HEK293T (cell line): ENCODE results near the gene TRIP13.

ENCODE experiments used
- CTCF ChIA-PET: fragments of 350-600 bp; formaldehyde crosslinking; extraction: SDS; loops from one replicate; lab custom pipeline; 2021; ENCODE audit warnings: antibody characterized with exemption, inconsistent platforms; lab: Yijun Ruan, JAX
- POLR2A ChIA-PET: fragments of 350-600 bp; formaldehyde crosslinking; extraction: SDS; loops from one replicate; lab custom pipeline; 2020; ENCODE audit warnings: antibody characterized with exemption, inconsistent platforms; lab: Yijun Ruan, JAX
- DNase-seq: peaks from one replicate; pipeline ENCODE4 v3.0.0; 2012; ENCODE audit warnings: mixed read lengths; ENCODE audit errors: extremely low spot score
- ARNT ChIP-seq: fragments of 450-650 bp; IDR thresholded peaks from 2 replicates; pipeline ENCODE4 v1.6.1; 2017; ENCODE audit warnings: mild to moderate bottlenecking
- BHLHE40 ChIP-seq: fragments of 450-650 bp; IDR thresholded peaks from 2 replicates; pipeline ENCODE4 v1.6.1; 2016; ENCODE audit warnings: mild to moderate bottlenecking, moderate library complexity, borderline replicate concordance
- CTBP1 ChIP-seq: fragments of 450-650 bp; IDR thresholded peaks from 2 replicates; pipeline ENCODE4 v1.6.1; 2016; ENCODE audit warnings: borderline replicate concordance
- ELF4 ChIP-seq: fragments of 450-650 bp; IDR thresholded peaks from 2 replicates; pipeline ENCODE4 v1.6.1; 2017; ENCODE audit warnings: antibody characterized with exemption
- FOXA1 ChIP-seq: fragments of 450-650 bp; IDR thresholded peaks from 2 replicates; pipeline ENCODE4 v1.6.1; 2016; ENCODE audit warnings: mild to moderate bottlenecking
- FOXK2 ChIP-seq: fragments of 450-650 bp; IDR thresholded peaks from 2 replicates; pipeline ENCODE4 v1.6.1; 2016; ENCODE audit warnings: mild to moderate bottlenecking
- FOXM1 ChIP-seq: fragments of 450-650 bp; IDR thresholded peaks from 2 replicates; pipeline ENCODE4 v1.6.1; 2017; ENCODE audit warnings: mild to moderate bottlenecking, borderline replicate concordance
- HDGF ChIP-seq: fragments of 450-650 bp; IDR thresholded peaks from 2 replicates; pipeline ENCODE4 v1.6.1; 2017; ENCODE audit warnings: antibody characterized with exemption, borderline replicate concordance
- L3MBTL2 ChIP-seq: fragments of 450-650 bp; conservative IDR thresholded peaks from 2 replicates; pipeline ENCODE4 v1.6.1; 2016; ENCODE audit warnings: mild to moderate bottlenecking
- LEF1 ChIP-seq: fragments of 450-650 bp; IDR thresholded peaks from 2 replicates; pipeline ENCODE4 v1.6.1; 2017; ENCODE audit warnings: mild to moderate bottlenecking, borderline replicate concordance
- NFRKB ChIP-seq: fragments of 450-650 bp; IDR thresholded peaks from 2 replicates; pipeline ENCODE4 v1.6.1; 2016; ENCODE audit warnings: mild to moderate bottlenecking, moderate library complexity
- SP1 ChIP-seq: fragments of 450-650 bp; IDR thresholded peaks from 2 replicates; pipeline ENCODE4 v1.6.1; 2017
- SUZ12 ChIP-seq: fragments of 450-650 bp; IDR thresholded peaks from 2 replicates; pipeline ENCODE4 v1.6.1; 2016; ENCODE audit warnings: mild to moderate bottlenecking
- TARDBP ChIP-seq: fragments of 450-650 bp; IDR thresholded peaks from 2 replicates; pipeline ENCODE4 v1.6.1; 2016
- ZNF384 ChIP-seq: fragments of 450-650 bp; IDR thresholded peaks from 2 replicates; pipeline ENCODE4 v1.6.1; 2016
- TF ChIP-seq, protein P1 (sequence below): fragments of 450-650 bp; IDR thresholded peaks from 2 replicates; pipeline ENCODE4 v1.6.1; 2016

The TRIP13 gene

DNA sequence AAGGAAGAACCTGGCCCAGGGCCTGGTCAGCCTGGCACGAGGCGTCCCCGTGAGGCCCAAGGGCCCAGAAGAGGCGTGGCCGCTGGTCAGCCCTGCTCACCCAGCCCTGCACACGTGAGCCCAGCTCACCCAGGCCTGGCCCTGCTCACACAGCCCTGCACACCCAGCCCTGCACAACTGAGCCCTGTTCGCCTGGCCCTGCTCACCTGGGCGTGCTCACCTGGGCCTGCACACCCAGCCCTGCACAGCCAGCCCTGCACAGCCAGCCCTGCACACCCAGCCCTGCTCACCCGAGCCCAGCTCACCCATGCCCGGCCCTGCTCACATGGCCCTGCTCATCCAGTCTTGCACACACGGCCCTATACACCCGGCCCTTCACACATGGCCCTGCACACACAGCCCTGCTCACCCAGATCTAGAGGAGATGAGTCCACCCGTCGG, 44.0 kb upstream of the TRIP13 start:
- DNase-seq: no peak
- TF ChIP-seq FOXM1: no peak
- no peak for TF ChIP-seq BHLHE40
- TF ChIP-seq TARDBP: no peak
- no peak for TF ChIP-seq ARNT
- TF ChIP-seq CTBP1: no peak
- TF ChIP-seq FOXK2: no peak
- TF ChIP-seq NFRKB: no peak
- TF ChIP-seq SUZ12: no peak
- no peak for TF ChIP-seq L3MBTL2
- TF ChIP-seq ZNF384: no peak
- TF ChIP-seq FOXA1: no peak
- TF ChIP-seq, protein P1, sequence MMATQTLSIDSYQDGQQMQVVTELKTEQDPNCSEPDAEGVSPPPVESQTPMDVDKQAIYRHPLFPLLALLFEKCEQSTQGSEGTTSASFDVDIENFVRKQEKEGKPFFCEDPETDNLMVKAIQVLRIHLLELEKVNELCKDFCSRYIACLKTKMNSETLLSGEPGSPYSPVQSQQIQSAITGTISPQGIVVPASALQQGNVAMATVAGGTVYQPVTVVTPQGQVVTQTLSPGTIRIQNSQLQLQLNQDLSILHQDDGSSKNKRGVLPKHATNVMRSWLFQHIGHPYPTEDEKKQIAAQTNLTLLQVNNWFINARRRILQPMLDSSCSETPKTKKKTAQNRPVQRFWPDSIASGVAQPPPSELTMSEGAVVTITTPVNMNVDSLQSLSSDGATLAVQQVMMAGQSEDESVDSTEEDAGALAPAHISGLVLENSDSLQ: no peak
- TF ChIP-seq HDGF: no peak
- no peak for TF ChIP-seq SP1
- TF ChIP-seq LEF1: no peak
- no peak for TF ChIP-seq ELF4
- ChIA-PET POLR2A (no interaction called here), CTCF (no interaction called here)

DNA sequence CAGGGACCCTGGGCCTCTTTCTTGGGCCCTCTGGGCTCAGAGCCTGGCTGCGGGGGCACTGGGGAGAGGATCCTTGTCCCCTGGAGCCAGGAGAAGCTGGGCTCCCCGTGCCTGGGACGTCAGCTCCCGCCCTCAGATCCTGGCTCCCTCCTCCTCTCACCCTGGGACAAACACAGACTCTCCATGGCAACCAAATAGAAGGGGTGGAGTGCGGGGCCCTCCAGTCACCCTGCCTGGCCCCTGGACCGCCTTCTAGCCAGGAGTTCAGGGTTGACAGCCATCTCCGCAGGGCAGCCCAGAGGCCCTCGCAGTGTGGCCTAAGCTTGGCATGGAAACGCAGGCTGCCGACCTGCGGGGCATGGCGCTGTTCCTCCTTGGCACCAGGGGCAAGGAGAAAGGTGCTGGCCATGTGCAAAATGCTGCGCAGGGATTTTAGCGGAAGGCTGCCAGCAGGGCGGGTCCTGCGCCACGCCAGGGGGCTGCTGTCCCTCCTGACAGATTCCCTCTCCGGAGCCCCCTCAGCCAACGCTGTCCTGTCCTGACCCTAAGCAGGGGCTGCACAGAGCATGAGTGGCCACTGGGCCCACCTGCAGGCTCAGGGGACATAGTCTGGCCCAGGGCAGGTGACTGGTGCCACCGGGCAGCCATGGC, 42.9 kb upstream of the TRIP13 start:
- TF ChIP-seq TARDBP (no peak), FOXA1 (no peak), SUZ12 (no peak), ARNT (no peak), CTBP1 (no peak), ZNF384 (no peak), BHLHE40 (no peak), HDGF (no peak), FOXK2 (no peak), L3MBTL2 (no peak), SP1 (no peak), NFRKB (no peak), FOXM1 (no peak), LEF1 (no peak), ELF4 (no peak)
- TF ChIP-seq, protein P1: no peak
- POLR2A ChIA-PET: no interaction called here
- CTCF ChIA-PET: no interaction called here
- no peak for DNase-seq

GRCh38 chr5:850511-851006, 42.1 kb upstream of the TRIP13 start, which contains the start of gene ZDHHC11:
ZDHHC11 (minus strand) TSS chr5:850986; CDS start chr5:850602, 384 bp downstream.
- TF ChIP-seq FOXA1 (no peak), TARDBP (no peak), FOXM1 (no peak), NFRKB (no peak), HDGF (no peak), LEF1 (no peak), SP1 (no peak), L3MBTL2 (no peak), BHLHE40 (no peak), SUZ12 (no peak), CTBP1 (no peak), FOXK2 (no peak), ELF4 (no peak)
- TF ChIP-seq, protein P1: no peak
- POLR2A ChIA-PET: no interaction called here
- no peak for DNase-seq
- CTCF ChIA-PET: no interaction called here

DNA sequence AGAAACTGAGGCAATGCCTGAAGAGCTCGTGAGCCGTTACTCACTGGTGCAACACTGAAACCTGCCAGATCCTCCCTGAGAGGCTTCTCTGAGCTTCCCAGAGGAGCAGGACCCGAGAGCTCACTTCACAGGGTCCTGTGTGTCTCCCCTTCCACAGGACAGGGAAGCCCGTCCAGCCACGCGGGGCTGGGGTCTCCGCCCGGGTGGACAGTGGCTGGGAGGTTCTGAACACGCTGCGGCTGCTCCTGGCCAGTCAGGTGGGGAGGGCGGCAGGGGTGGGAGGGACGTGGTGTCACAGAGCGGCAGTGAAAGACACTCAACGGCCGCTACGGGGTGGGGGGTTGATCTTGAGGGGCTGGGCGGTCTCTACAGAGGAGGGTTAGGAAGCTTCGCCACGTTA, 41.6 kb upstream of the TRIP13 start:
- DNase-seq: no peak
- CTCF ChIA-PET: no interaction called here
- TF ChIP-seq, protein P1: no peak
- TF ChIP-seq BHLHE40 (no peak), LEF1 (no peak)

GRCh38 chr5:851553-851952, 41.1 kb upstream of the TRIP13 start:
- DNase-seq: no peak
- ChIA-PET CTCF (no interaction called here), POLR2A (no interaction called here)

More for the DNA sequence above, 41.6 kb upstream of the TRIP13 start:
- POLR2A ChIA-PET: no interaction called here

More at GRCh38 chr5:851553-851952, 41.1 kb upstream of the TRIP13 start:
- TF ChIP-seq, protein P1: no peak
- TF ChIP-seq TARDBP (no peak), FOXK2 (no peak), ARNT (no peak), CTBP1 (no peak), L3MBTL2 (no peak), SUZ12 (no peak)
